ENCODE results near the gene SHH. TPM values are rescaled to one million over a fixed set of nuclear protein-coding genes. Genes with fewer than 3 reads are reported as not detected.
A peak's percentile ranks its signal among the peaks of the same experiment; 100 is the strongest.

The SHH gene
- total and polyA plus RNA-seq, 2 of the 13 experiments (the other 11 are each of a cell fraction or from before 2014, with no cell fraction given): 1.9 to 3.4 TPM

DNA sequence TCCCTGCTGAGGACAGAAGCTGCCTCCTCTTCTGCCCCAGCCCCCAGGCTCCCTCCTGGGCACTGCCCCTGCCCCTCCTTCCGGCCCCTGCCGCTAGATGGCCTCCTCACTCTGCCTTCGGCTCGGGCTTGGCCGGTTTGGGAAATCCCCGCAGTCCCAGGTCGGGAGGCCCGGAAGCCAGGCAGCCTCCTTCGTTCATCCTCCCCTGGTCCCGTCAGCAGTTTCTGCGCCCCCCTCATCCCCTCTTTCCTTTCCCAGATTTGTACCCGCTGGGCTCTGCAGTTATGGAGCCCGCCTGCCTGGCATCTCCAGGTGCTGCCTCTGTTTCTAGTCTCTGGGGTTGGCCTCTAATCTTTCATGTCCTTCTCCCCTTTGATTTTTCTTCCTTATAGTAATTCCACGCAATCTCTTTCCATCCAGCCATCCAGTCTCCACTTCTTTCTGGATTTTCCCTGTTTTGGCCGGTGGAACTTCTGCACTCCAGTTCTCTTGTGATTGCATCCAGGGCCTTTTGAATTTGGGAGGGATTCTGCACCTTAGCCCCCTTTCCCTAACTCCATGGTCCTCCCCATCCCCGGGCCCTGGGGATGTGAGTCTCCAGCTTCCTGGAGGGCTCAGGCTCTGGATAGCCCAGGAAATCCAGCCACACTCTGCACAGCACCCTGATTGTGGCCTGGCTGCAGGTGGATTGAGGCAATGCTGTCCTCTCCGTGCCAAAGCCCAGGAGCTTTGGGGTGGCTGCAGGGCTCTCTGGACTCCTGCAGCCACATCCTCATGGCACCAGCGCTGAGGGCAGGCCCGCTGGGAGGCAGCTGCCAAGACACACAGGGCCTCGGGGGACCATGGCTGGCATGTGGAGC, 3.3 kb upstream of the SHH start (continued):
- TF ChIP-seq NR2C2 (CRISPR knock-in tag; IDR thresholded peaks at IDR 0.05; ENCODE audit: borderline replicate concordance) (no peak), ZNF20 (CRISPR knock-in tag; IDR thresholded peaks at IDR 0.05) (no peak), SUZ12 (IDR thresholded peaks at IDR 0.05; ENCODE audit: low read depth, low read length) (no peak), RXRB (CRISPR knock-in tag; IDR thresholded peaks at IDR 0.05; ENCODE audit: borderline replicate concordance) (peak; percentile 22; the same call in 1 of the 2 replicates), EHMT2 (IDR thresholded peaks at IDR 0.05; ENCODE audit: borderline replicate concordance, low read depth, low read length) (no peak), ESRRA (CRISPR knock-in tag; IDR thresholded peaks at IDR 0.05; ENCODE audit: low read depth) (no peak), YEATS2 (CRISPR knock-in tag; IDR thresholded peaks at IDR 0.05; ENCODE audit: borderline replicate concordance) (no peak), SRY (CRISPR knock-in tag; IDR thresholded peaks at IDR 0.05) (no peak), PAWR (CRISPR knock-in tag; IDR thresholded peaks at IDR 0.05; ENCODE audit: borderline replicate concordance) (no peak), ZNF263 (CRISPR knock-in tag; IDR thresholded peaks at IDR 0.05) (no peak), ATF1 (CRISPR knock-in tag; IDR thresholded peaks at IDR 0.05) (no peak), ZNF12 (CRISPR knock-in tag; IDR thresholded peaks at IDR 0.05) (no peak), ZNF772 (CRISPR knock-in tag; IDR thresholded peaks at IDR 0.05) (0 out of 2 replicates have a peak, but pooled peaks have one; percentile 19), SP2 (CRISPR knock-in tag; IDR thresholded peaks at IDR 0.05) (no peak), CBFB (CRISPR knock-in tag; IDR thresholded peaks at IDR 0.05) (0 out of 2 replicates have a peak, but pooled peaks have one; percentile 24), ZGPAT (CRISPR knock-in tag; IDR thresholded peaks at IDR 0.05) (0 out of 2 replicates have a peak, but pooled peaks have one; percentile 21), ZNF841 (CRISPR knock-in tag; IDR thresholded peaks at IDR 0.05; ENCODE audit: borderline replicate concordance) (no peak), ETV5 (CRISPR knock-in tag; IDR thresholded peaks at IDR 0.05; ENCODE audit: borderline replicate concordance) (peak; percentile 71), THAP8 (CRISPR knock-in tag; IDR thresholded peaks at IDR 0.05; ENCODE audit: borderline replicate concordance) (no peak), ZNF576 (CRISPR knock-in tag; IDR thresholded peaks at IDR 0.05) (no peak), MEF2D (CRISPR knock-in tag; IDR thresholded peaks at IDR 0.05) (no peak), NR0B2 (CRISPR knock-in tag; IDR thresholded peaks at IDR 0.05) (no peak), ZNF543 (CRISPR knock-in tag; IDR thresholded peaks at IDR 0.05) (no peak), ZFAT (CRISPR knock-in tag; conservative IDR thresholded peaks at IDR 0.05) (no peak)
- TF ChIP-seq, protein P1, sequence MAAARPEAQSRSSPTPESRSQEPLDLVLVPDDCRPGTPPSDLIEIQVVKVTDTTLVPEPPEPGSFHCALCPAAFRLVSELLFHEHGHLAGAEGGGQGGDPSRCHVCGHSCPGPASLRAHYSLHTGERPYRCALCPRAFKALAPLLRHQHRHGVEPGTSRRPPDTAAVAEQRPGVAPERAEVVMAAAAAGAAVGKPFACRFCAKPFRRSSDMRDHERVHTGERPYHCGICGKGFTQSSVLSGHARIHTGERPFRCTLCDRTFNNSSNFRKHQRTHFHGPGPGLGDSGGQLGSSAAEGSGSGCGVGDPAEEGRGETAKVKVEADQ (CRISPR knock-in tag; IDR thresholded peaks at IDR 0.05; ENCODE audit: borderline replicate concordance): no peak
- TF ChIP-seq, protein P2, sequence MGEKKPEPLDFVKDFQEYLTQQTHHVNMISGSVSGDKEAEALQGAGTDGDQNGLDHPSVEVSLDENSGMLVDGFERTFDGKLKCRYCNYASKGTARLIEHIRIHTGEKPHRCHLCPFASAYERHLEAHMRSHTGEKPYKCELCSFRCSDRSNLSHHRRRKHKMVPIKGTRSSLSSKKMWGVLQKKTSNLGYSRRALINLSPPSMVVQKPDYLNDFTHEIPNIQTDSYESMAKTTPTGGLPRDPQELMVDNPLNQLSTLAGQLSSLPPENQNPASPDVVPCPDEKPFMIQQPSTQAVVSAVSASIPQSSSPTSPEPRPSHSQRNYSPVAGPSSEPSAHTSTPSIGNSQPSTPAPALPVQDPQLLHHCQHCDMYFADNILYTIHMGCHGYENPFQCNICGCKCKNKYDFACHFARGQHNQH (CRISPR knock-in tag; IDR thresholded peaks at IDR 0.05): peak; percentile 20; the same call in 1 of the 2 replicates

Data from HepG2 (cell line).